ENCODE measurements around the gene EFNA5. TPM values are rescaled to one million over a fixed set of nuclear protein-coding genes. Genes with fewer than 3 reads are reported as not detected.

Gene EFNA5
- total RNA-seq, 1 donor from 2014 or later = 43.0 TPM

DNA sequence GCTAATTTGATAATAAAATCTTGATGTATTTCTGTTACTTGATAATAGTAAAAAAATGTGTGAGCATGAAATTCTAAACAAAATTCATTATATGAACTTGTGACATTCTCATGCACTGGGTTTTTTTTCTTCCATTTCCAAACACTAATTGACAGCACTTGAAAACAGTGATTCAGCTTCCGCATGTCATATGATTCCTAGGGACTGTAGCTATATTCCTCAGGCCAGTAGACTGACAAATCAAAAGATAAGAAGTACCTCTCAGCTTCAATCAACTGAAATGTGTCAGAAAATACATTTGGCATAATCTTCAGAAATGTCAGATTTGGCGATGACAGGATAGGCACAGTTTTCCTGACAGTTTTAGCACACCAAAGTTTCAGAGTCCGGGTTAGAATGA, 52.5 kb downstream of the EFNA5 start:
- H3K4me1 Mint-ChIP-seq = peaks cover 58% of the 10 kb centered on the region
- DNase-seq (ENCODE audit: low read depth, low spot score) = no peak
- H3K9me3 Mint-ChIP-seq = no peaks in the 10 kb centered on the region
- TF ChIP-seq, protein P1, sequence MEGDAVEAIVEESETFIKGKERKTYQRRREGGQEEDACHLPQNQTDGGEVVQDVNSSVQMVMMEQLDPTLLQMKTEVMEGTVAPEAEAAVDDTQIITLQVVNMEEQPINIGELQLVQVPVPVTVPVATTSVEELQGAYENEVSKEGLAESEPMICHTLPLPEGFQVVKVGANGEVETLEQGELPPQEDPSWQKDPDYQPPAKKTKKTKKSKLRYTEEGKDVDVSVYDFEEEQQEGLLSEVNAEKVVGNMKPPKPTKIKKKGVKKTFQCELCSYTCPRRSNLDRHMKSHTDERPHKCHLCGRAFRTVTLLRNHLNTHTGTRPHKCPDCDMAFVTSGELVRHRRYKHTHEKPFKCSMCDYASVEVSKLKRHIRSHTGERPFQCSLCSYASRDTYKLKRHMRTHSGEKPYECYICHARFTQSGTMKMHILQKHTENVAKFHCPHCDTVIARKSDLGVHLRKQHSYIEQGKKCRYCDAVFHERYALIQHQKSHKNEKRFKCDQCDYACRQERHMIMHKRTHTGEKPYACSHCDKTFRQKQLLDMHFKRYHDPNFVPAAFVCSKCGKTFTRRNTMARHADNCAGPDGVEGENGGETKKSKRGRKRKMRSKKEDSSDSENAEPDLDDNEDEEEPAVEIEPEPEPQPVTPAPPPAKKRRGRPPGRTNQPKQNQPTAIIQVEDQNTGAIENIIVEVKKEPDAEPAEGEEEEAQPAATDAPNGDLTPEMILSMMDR (conservative IDR thresholded peaks at IDR 0.05) = no peak
- H3K4me3 Mint-ChIP-seq = no peak overlapping the region
- H3K27me3 Mint-ChIP-seq (ENCODE audit: low read depth) = no peaks in the 10 kb centered on the region
- H3K27ac Mint-ChIP-seq (ENCODE audit: unreplicated experiment) = no peak overlapping the region
- H3K36me3 Mint-ChIP-seq (ENCODE audit: low read depth) = no peaks in the 10 kb centered on the region

DNA sequence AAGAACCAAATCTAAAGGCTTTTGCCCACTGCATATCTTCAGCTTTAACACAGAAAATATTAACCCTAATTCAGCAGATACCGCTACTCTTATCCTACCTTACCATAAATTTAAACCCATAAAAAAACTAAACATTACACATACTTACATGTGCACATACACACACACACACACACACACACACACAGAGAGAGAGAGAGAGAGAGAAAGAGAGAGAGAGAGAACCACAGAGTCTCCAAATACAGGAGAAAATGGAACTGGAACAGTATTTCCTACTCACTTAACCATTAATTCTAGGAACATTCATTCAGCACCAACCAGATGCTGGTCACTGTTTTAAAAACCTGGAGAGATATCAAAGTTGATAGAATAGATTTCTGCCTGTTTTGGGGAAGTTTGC, 53.7 kb downstream of the EFNA5 start:
- DNase-seq (ENCODE audit: low read depth, low spot score) = no peak
- Mint-ChIP-seq H3K4me3 (no peak overlapping the region), H3K9me3 (no peaks in the 10 kb centered on the region), H3K36me3 (ENCODE audit: low read depth) (no peaks in the 10 kb centered on the region), H3K27ac (ENCODE audit: unreplicated experiment) (peak overlapping the region; percentile 75), H3K27me3 (ENCODE audit: low read depth) (no peaks in the 10 kb centered on the region), H3K4me1 (peaks cover 62% of the 10 kb centered on the region)
- TF ChIP-seq, protein P1 (conservative IDR thresholded peaks at IDR 0.05) = no peak

DNA sequence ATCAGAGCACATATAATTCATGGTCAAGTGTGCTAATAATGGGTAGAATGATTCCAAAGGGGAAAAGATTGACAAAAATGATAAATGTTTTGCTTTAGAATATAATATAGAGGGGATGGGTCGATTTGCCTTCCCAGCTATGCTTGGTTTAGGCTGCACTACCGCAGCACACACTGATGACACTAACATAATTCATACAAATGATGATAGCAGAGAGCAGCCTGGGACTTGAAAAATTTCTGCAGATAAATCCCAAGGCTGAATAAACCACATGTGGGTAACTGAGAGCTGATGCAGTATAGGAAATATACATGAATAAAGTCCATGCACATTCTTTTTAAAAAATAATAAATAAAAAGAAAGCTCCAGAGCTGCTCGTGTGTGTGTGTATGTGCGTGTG, 54.5 kb downstream of the EFNA5 start:
- no peaks in the 10 kb centered on the region for H3K27me3 Mint-ChIP-seq (ENCODE audit: low read depth)
- H3K4me1 Mint-ChIP-seq = peaks cover 64% of the 10 kb centered on the region
- no peak for DNase-seq (ENCODE audit: low read depth, low spot score)
- peak overlapping the region; percentile 39 for H3K27ac Mint-ChIP-seq (ENCODE audit: unreplicated experiment)
- no peaks in the 10 kb centered on the region for H3K9me3 Mint-ChIP-seq
- H3K36me3 Mint-ChIP-seq (ENCODE audit: low read depth) = no peaks in the 10 kb centered on the region
- no peak overlapping the region for H3K4me3 Mint-ChIP-seq
- TF ChIP-seq, protein P1 (conservative IDR thresholded peaks at IDR 0.05) = no peak

DNA sequence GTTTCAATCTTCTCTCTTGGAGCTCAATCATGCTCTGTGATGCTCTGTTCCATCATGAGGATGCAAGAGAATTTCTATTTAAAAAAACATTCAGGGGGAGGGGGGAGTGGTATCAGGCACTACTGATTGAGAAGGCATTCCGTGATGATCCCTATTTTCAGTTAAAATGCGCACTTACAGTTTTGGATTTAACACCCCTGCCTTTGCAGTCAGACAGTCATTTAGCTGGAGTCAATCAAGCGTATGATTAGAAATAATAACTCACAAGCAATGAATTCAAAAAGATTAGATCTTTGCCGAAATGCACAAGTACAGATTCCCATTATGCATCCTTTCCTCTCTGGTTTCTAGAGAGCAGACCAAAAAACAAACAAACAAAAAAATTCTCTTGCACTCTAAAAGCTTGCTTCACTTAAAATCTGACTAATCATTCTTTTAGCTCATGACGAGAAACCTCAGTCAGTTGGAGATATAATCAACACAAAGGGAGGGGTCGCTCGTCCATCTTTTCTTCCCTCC, 55.4 kb downstream of the EFNA5 start:
- H3K9me3 Mint-ChIP-seq = no peaks in the 10 kb centered on the region
- no peak overlapping the region for H3K4me3 Mint-ChIP-seq
- H3K4me1 Mint-ChIP-seq = peaks cover 57% of the 10 kb centered on the region
- no peak overlapping the region for H3K27ac Mint-ChIP-seq (ENCODE audit: unreplicated experiment)
- H3K36me3 Mint-ChIP-seq (ENCODE audit: low read depth) = no peaks in the 10 kb centered on the region
- no peak for DNase-seq (ENCODE audit: low read depth, low spot score)
- no peaks in the 10 kb centered on the region for H3K27me3 Mint-ChIP-seq (ENCODE audit: low read depth)
- TF ChIP-seq, protein P1 (conservative IDR thresholded peaks at IDR 0.05) = no peak

DNA sequence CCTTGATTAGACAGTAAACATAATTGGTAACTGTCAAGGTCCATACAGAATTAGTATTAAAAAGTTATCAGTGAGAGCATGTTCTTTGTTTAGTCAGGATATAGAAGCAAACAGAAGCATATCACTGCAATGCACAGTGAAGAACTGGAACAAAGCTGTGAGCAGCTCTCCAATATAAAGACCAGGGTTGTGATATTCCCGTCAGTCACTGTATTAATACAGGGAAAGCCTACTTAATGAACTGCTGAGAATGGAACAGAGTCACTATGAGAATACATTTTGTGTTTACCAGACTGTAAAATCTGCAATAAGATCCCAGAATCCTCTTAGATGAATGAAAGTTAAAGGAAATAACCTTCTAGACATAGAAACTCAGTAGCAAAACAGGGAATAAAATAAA, 58.2 kb downstream of the EFNA5 start:
- H3K4me1 Mint-ChIP-seq = peaks cover 59% of the 10 kb centered on the region
- H3K4me3 Mint-ChIP-seq = no peak overlapping the region
- H3K27ac Mint-ChIP-seq (ENCODE audit: unreplicated experiment) = no peak overlapping the region
- no peaks in the 10 kb centered on the region for H3K27me3 Mint-ChIP-seq (ENCODE audit: low read depth)
- no peak for DNase-seq (ENCODE audit: low read depth, low spot score)
- no peaks in the 10 kb centered on the region for H3K36me3 Mint-ChIP-seq (ENCODE audit: low read depth)
- no peaks in the 10 kb centered on the region for H3K9me3 Mint-ChIP-seq
- TF ChIP-seq, protein P1 (conservative IDR thresholded peaks at IDR 0.05) = no peak
